COR-L47 (cell line): ENCODE measurements around the gene RAD51B.

Experiments used
- DNase-seq: peaks from one replicate; lab custom pipeline; 2025; lab: John Stamatoyannopoulos, UW

RAD51B gene

GRCh38 chr14:68576496-68577244 is 757.1 kb downstream of the RAD51B start:
- no peak for DNase-seq

- DNase-seq: no peak
Observed at GRCh38 chr14:68577802-68578541, 758.4 kb downstream of the RAD51B start.

- no peak for DNase-seq
Observed at GRCh38 chr14:68578597-68578996, 759.0 kb downstream of the RAD51B start.

GRCh38 chr14:68580096-68580645 is 760.6 kb downstream of the RAD51B start:
- DNase-seq: no peak

GRCh38 chr14:68580671-68581070 is 761.1 kb downstream of the RAD51B start:
- no peak for DNase-seq

GRCh38 chr14:68583548-68584280 is 764.1 kb downstream of the RAD51B start:
- DNase-seq: no peak

DNA sequence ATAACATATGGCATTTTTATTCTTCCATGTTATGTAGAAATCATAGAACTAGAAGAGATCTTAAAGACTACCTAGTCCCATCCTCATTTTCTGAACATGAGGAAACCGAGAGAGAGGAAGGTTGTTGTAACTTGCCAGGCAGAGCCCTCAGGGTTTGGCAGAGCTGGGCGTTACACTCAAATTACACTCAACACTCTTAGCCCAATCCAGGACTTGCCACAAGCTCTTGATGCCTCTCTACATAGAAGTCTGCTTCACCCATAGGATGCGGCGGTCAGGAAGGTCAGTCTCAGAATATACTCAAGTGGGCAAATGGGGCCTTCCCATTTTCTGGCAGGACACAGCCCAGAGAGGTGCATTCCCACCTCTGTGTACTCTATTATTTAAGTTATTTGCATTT is 765.2 kb downstream of the RAD51B start:
- no peak for DNase-seq

GRCh38 chr14:68585690-68586089 is 766.1 kb downstream of the RAD51B start:
- no peak for DNase-seq

- DNase-seq: no peak
Observed at GRCh38 chr14:68586896-68587751, 767.5 kb downstream of the RAD51B start.

- DNase-seq: no peak
Observed at GRCh38 chr14:68587931-68588330, 768.4 kb downstream of the RAD51B start.

- no peak for DNase-seq
Observed at GRCh38 chr14:68589447-68590200, 770.0 kb downstream of the RAD51B start.

- DNase-seq: no peak
Observed at GRCh38 chr14:68590201-68590522, 770.6 kb downstream of the RAD51B start.

GRCh38 chr14:68591786-68592185 is 772.2 kb downstream of the RAD51B start:
- no peak for DNase-seq

DNA sequence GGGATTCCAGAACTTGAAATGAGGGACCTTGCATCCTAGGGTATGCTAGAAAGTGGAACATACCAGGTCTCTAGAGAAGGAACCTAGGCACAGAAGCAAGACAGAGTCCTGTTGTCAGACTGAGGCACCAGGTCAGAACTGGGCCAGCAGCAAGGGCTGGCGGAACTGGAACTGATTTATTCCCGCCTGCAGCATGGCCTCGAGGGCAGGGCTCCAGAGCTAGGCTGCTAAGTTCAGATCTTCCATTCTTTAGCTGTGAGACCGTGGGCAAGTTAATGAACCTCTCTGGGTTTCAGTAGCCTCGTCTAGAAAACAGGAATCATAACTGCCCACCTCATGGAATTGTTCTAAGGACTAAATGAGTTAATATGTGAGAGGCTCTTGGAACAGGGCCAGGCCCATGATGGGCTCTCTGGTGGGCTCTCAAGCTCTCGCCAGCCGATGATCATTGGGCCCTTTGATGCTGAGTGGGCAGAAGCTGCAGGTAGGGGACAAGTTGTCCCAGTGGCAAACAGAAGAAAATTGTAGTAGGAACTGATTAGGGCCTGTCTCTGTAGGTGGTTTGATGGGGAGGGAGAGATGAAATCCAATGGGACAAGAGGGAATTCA is 773.5 kb downstream of the RAD51B start:
- no peak for DNase-seq

- no peak for DNase-seq
Observed at GRCh38 chr14:68593806-68594536, 774.4 kb downstream of the RAD51B start.

DNA sequence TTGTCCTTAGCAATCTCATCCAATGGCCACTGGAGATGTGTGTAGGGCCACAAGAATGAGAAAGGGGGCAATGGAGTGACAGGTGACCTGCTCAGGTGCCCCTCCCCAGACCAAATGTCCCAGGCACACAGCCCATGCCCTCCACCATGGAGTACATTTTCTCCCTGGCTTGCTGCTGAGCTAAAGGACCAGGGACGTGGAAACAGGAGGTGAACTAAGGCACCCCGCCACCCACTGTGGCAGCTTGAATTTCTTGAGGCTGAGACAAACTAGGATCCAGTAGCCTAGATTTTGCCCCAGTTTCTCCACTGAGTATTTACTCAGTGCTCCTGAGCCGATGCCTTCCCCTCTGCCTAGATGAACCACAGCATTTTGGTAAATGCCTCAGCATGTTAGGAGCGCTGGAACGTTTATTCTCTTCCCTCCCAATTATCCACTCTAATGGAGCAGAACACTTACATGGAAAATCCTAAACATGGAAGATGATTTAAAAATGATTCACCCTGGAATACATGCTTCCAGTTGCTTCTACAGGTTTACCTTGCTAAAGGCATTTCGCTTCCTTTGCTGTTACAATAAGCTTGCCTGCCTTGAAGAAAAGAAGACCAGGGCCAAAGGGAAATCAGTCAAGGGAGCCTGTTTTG is 775.3 kb downstream of the RAD51B start:
- DNase-seq: no peak

GRCh38 chr14:68596211-68596610 is 776.6 kb downstream of the RAD51B start:
- DNase-seq: no peak

DNA sequence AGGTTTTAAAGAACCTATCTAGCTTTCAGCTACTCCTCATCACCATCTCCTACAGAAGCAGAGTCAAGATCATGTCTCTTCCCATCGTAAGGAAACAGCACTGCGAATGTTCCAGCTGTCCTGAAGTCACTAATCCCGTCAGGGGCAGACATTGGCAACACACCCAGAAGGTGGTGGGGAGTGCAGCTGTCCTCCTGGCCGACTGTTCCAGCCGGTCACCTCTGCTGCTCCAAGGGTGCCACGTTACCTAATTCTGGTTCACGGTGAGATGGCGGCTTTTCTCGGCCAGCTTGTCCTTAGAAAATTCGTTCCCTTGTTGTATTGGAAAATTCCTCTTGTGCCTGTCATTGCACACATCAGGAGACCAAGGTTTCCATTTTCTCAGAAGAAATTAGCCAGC is 777.1 kb downstream of the RAD51B start:
- no peak for DNase-seq

DNA sequence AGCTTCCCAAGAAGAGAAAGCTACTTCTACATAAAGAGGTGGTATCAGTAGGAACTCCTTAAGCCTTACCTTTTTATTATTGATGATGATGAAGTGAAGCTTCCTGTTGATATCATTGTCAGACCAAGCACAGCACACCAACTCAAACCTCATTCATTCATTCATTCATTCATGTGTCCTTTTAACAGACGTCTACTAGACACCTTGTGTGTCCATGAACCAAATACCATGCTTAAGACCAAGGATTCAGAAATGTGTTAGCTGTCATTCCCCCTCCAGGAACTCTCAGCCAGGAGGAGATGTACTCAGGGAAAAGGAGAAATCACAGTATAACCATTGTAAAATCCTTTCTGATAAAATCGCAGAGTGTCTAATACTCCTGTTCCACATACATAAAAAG is 778.5 kb downstream of the RAD51B start:
- no peak for DNase-seq
